Tibial nerve (tissue), 4 donors: ENCODE results near the gene RASGEF1C.

Experiments
- CTCF ChIP-seq, 5 experiments: fragments of 200-600 bp in 3 of 5; fragments of 450-650 bp in 2 of 5; sonication (generic) in 3 of 5; IDR thresholded peaks; one replicate each; pipeline ENCODE4 v1.5.1; 2016 to 2019; ENCODE audit warnings: antibody characterized with exemption in 5 of 5, mild to moderate bottlenecking in 3 of 5, moderate library complexity in 2 of 5
- EP300 ChIP-seq, 2 donors: sonication (generic); formaldehyde crosslinking; IDR thresholded peaks; one replicate each; pipeline ENCODE4 v1.6.1; 2017; ENCODE audit warnings: antibody characterized with exemption in 2 of 2, mild to moderate bottlenecking in 1 of 2
- POLR2A ChIP-seq, 2 donors: fragments of 450-650 bp; IDR thresholded peaks; one replicate each; pipeline ENCODE4 v1.6.1; 2017; ENCODE audit warnings: antibody characterized with exemption in 2 of 2, mild to moderate bottlenecking in 2 of 2, moderate library complexity in 2 of 2

DNA sequence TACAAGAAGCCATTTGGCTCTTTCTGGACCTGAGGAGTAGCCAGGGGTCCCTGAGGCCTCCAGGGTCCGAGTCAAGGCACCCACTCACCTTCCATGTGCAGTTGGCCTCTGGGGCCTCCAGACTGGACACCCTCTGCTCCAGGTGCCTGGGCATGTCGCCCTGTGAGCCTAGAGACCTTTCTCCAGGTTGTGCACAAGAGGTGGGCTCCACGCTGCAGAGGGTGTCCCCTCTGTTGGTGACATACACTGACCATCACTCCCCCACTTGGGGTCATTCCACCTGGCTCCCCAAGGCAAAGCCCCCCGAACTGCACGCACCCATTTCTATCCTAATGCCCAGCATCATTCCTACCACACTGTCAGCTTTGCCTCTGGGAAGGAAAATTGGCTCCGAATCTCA, 48.8 kb downstream of the RASGEF1C start:
- TF ChIP-seq CTCF (IDR thresholded peaks at IDR 0.05) = no peak
- TF ChIP-seq POLR2A (IDR thresholded peaks at IDR 0.05) = no peak
- no peak for TF ChIP-seq EP300 (IDR thresholded peaks at IDR 0.05)
